SK-N-MC (cell line): Measurements from ENCODE around the gene FREM2.

Experiments
- EZH2 ChIP-seq: fragments of 200-600 bp; sonication (generic); IDR thresholded peaks from one replicate; pipeline ENCODE4 v1.6.1; 2017; ENCODE audit warnings: antibody characterized with exemption
- POLR2AphosphoS5 ChIP-seq: IDR thresholded peaks from 2 replicates; pipeline ENCODE4 v1.6.1; 2012; ENCODE audit warnings: mild to moderate bottlenecking, low read depth, low read length, borderline replicate concordance

DNA sequence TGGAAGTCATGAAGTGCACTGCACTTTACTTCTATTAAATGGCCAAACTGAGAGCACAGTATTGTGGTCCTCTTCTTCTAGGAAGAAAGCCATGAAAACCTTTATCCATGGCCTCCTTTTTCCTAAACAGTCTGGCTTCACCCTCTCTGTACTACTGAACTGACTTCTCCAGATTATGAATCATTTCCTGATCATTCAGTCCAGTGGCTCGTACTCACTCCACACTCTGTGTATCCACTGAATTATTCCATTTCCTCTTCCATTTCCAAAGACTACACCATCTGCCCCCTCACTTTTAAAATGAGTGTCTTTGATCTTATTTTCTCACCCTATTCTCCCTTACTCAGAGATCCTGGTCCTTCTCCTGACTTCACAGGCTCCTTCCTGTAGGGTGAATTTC, 29.7 kb upstream of the FREM2 start:
- TF ChIP-seq EZH2, result no peak
- no peak for TF ChIP-seq POLR2AphosphoS5
